Measurements from ENCODE around the gene PLXNC1.

Gene PLXNC1

GRCh38 chr12:94338006-94338794, 189.8 kb downstream of the PLXNC1 start:
- H3K36me3 ChIP-seq = no peaks in the 10 kb centered on the region
- no peaks in the 10 kb centered on the region for H3K9me3 ChIP-seq
- no peak overlapping the region for H3K4me3 ChIP-seq (ENCODE audit: low read depth in 1 of 2, low read length in 1 of 2)
- H3K4me1 ChIP-seq (ENCODE audit: control insufficient read depth in 1 of 2, insufficient read depth in 1 of 2, low read depth in 1 of 2, low read length in 1 of 2) = no peaks in the 10 kb centered on the region
- TF ChIP-seq, protein P1, sequence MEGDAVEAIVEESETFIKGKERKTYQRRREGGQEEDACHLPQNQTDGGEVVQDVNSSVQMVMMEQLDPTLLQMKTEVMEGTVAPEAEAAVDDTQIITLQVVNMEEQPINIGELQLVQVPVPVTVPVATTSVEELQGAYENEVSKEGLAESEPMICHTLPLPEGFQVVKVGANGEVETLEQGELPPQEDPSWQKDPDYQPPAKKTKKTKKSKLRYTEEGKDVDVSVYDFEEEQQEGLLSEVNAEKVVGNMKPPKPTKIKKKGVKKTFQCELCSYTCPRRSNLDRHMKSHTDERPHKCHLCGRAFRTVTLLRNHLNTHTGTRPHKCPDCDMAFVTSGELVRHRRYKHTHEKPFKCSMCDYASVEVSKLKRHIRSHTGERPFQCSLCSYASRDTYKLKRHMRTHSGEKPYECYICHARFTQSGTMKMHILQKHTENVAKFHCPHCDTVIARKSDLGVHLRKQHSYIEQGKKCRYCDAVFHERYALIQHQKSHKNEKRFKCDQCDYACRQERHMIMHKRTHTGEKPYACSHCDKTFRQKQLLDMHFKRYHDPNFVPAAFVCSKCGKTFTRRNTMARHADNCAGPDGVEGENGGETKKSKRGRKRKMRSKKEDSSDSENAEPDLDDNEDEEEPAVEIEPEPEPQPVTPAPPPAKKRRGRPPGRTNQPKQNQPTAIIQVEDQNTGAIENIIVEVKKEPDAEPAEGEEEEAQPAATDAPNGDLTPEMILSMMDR (IDR thresholded peaks at IDR 0.05) = no peak
- no peaks in the 10 kb centered on the region for H3K27me3 ChIP-seq
- H3K27ac ChIP-seq = no peak overlapping the region

DNA sequence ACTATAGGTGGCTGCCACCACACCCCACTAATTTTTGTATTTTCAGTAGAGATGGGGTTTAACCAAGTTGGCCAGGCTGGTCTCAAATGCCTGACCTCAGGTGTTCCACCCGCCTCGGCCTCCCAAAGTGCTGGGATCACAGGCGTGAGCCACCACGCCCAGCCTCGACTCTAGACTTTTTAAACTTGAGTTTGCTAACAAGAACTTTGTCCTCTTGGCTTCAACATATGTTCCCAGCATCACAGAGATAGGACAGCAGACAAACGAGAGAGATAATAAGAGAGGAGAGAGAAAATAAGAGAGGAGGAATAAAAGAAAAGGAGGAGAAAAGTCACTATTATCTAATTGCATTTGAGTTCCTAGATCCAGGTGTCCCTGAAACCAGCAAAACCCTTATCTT, 192.2 kb downstream of the PLXNC1 start:
- H3K4me1 ChIP-seq (ENCODE audit: control insufficient read depth in 1 of 2, insufficient read depth in 1 of 2, low read depth in 1 of 2, low read length in 1 of 2) = no peaks in the 10 kb centered on the region
- no peaks in the 10 kb centered on the region for H3K9me3 ChIP-seq
- no peaks in the 10 kb centered on the region for H3K36me3 ChIP-seq
- H3K4me3 ChIP-seq (ENCODE audit: low read depth in 1 of 2, low read length in 1 of 2) = no peak overlapping the region
- H3K27me3 ChIP-seq = no peaks in the 10 kb centered on the region
- TF ChIP-seq, protein P1 (IDR thresholded peaks at IDR 0.05) = no peak
- H3K27ac ChIP-seq = no peak overlapping the region

- H3K9me3 ChIP-seq = peaks cover 5% of the 10 kb centered on the region
- TF ChIP-seq, protein P1 (IDR thresholded peaks at IDR 0.05) = no peak
- H3K27ac ChIP-seq = no peak overlapping the region
- no peak overlapping the region for H3K4me3 ChIP-seq (ENCODE audit: low read depth in 1 of 2, low read length in 1 of 2)
- no peaks in the 10 kb centered on the region for H3K4me1 ChIP-seq (ENCODE audit: control insufficient read depth in 1 of 2, insufficient read depth in 1 of 2, low read depth in 1 of 2, low read length in 1 of 2)
- H3K36me3 ChIP-seq = no peaks in the 10 kb centered on the region
- no peaks in the 10 kb centered on the region for H3K27me3 ChIP-seq
These were observed 204.8 kb downstream of the PLXNC1 start for GRCh38 chr12:94353130-94353529.

Measured in neutrophil (primary cell).